H1 (cell line): ENCODE measurements around the gene RGS11. TPM values are rescaled to one million over a fixed set of nuclear protein-coding genes. Genes with fewer than 3 reads are reported as not detected.

Source experiments
- CTCF ChIA-PET: fragments of 300-600 bp; sonication (Branson Sonifier 250); formaldehyde crosslinking; loops from one replicate; lab custom pipeline; 2021; ENCODE audit not compliant: partially characterized antibody; lab: Charles Lee
- POLR2A ChIA-PET: fragments of 300-600 bp; sonication (Branson Sonifier 250); formaldehyde crosslinking; loops from one replicate; lab custom pipeline; 2021; ENCODE audit warnings: inconsistent platforms; ENCODE audit not compliant: partially characterized antibody; lab: Charles Lee
- DNase-seq, 2 experiments: peaks; one replicate each; pipeline versions ENCODE4 v3.0.0 to v3.0.0-alpha.2; 2010 to 2022; ENCODE audit warnings: low spot score in 2 of 2, low read depth in 1 of 2, mixed read lengths in 1 of 2
- FAIRE-seq: peaks from 2 replicates; lab custom pipeline; 2011; peaks lifted over from hg19 to GRCh38; lab: Jason Lieb, UNC
- H2AFZ ChIP-seq: 2 replicates; pipeline ENCODE4 v1.8.1; 2012; ENCODE audit warnings: low read length, inconsistent platforms
- H2AK5ac ChIP-seq: 2 replicates; pipeline ENCODE4 v1.6.1; 2013; ENCODE audit warnings: low read depth, low read length
- H2BK120ac ChIP-seq: replicated peaks from 2 replicates; pipeline ENCODE3; 2013; ENCODE audit warnings: low read depth, low read length, inconsistent platforms
- H2BK12ac ChIP-seq: 2 replicates; pipeline ENCODE4 v1.6.1; 2013; ENCODE audit warnings: low read depth, low read length
- H2BK15ac ChIP-seq: 2 replicates; pipeline ENCODE4 v1.6.1; 2013; ENCODE audit warnings: low read length
- H2BK20ac ChIP-seq: 2 replicates; pipeline ENCODE4 v1.6.1; 2013; ENCODE audit warnings: low read length
- H2BK5ac ChIP-seq: 2 replicates; pipeline ENCODE4 v1.6.1; 2013; ENCODE audit warnings: low read depth, low read length
- H3K14ac ChIP-seq: 2 replicates; pipeline ENCODE4 v1.6.1; 2013; ENCODE audit warnings: inconsistent platforms; ENCODE audit not compliant: insufficient read length
- H3K18ac ChIP-seq: 2 replicates; pipeline ENCODE4 v1.6.1; 2013; ENCODE audit warnings: low read length; ENCODE audit errors: extremely low read depth
- H3K23ac ChIP-seq: 2 replicates; pipeline ENCODE4 v1.6.1; 2013; ENCODE audit warnings: inconsistent platforms; ENCODE audit not compliant: insufficient read length
- H3K23me2 ChIP-seq: 2 replicates; pipeline ENCODE4 v1.6.1; 2013; ENCODE audit warnings: low read depth, low read length
- H3K27ac ChIP-seq: 2 replicates; pipeline ENCODE4 v1.6.1; 2011; ENCODE audit warnings: low read depth, low read length, inconsistent platforms
- H3K27me3 ChIP-seq, 4 experiments: replicated peaks in 1 of 4; 1 replicate in 1 of 4; 2 replicates in 3 of 4; pipeline versions ENCODE4 v1.6.1 to v1.8.1; 2011 to 2013; ENCODE audit warnings: low read length in 3 of 4, mild to moderate bottlenecking in 3 of 4, inconsistent platforms in 2 of 4, mixed read lengths in 2 of 4, moderate library complexity in 1 of 4; ENCODE audit not compliant: control insufficient read depth in 3 of 4, insufficient read depth in 3 of 4; ENCODE audit errors: extremely low read depth in 1 of 4
- H3K36me3 ChIP-seq, 4 experiments: 2 replicates each; pipeline versions ENCODE4 v1.6.1 to v1.8.1; 2011 to 2013; ENCODE audit warnings: mild to moderate bottlenecking in 4 of 4, low read length in 3 of 4, moderate library complexity in 2 of 4, control low read depth in 1 of 4, inconsistent platforms in 1 of 4; ENCODE audit not compliant: insufficient read depth in 4 of 4, control insufficient read depth in 2 of 4
- H3K4ac ChIP-seq: replicated peaks from 2 replicates; pipeline ENCODE3; 2013; ENCODE audit warnings: low read length, low read depth, mixed read lengths, inconsistent platforms; ENCODE audit not compliant: insufficient read length
- H3K4me1 ChIP-seq, 4 experiments: replicated peaks in 1 of 4; 1 replicate in 1 of 4; 2 replicates in 3 of 4; pipeline versions ENCODE4 v1.6.1 to v1.8.1; 2011 to 2013; ENCODE audit warnings: low read length in 3 of 4, inconsistent platforms in 2 of 4, mixed read lengths in 1 of 4; ENCODE audit not compliant: insufficient read depth in 4 of 4, control insufficient read depth in 3 of 4
- H3K4me2 ChIP-seq, 2 experiments: 2 replicates each; pipeline versions ENCODE4 v1.6.1 to v1.8.1; 2011 to 2013; ENCODE audit warnings: low read depth in 2 of 2, low read length in 2 of 2, control low read depth in 1 of 2, inconsistent platforms in 1 of 2, mild to moderate bottlenecking in 1 of 2; ENCODE audit not compliant: insufficient read depth in 1 of 2
- H3K4me3 ChIP-seq, 4 experiments: fragments of 200-600, 300-600 bp in 1 of 4; sonication (generic), shearing (Covaris generic), sonication (Bioruptor Twin) in 1 of 4; 2 replicates each; pipeline versions ENCODE4 v1.5.1 to v1.8.1; 2011 to 2016; ENCODE audit warnings: low read length in 4 of 4, low read depth in 3 of 4, control low read depth in 2 of 4, inconsistent platforms in 2 of 4, mild to moderate bottlenecking in 2 of 4, mixed read lengths in 1 of 4, moderate library complexity in 1 of 4; ENCODE audit not compliant: insufficient read depth in 2 of 4; ENCODE audit errors: extremely low read depth in 1 of 4
- H3K56ac ChIP-seq: replicated peaks from 2 replicates; pipeline ENCODE3; 2013; ENCODE audit warnings: low read depth, mild to moderate bottlenecking, mixed read lengths, low read length, inconsistent platforms; ENCODE audit not compliant: insufficient read length
- H3K79me1 ChIP-seq: 2 replicates; pipeline ENCODE4 v1.6.1; 2013; ENCODE audit warnings: low read depth, low read length, control low read depth
- H3K79me2 ChIP-seq, 2 experiments: 2 replicates each; pipeline versions ENCODE4 v1.6.1 to v1.8.1; 2012 to 2013; ENCODE audit warnings: low read length in 2 of 2, mild to moderate bottlenecking in 2 of 2, inconsistent platforms in 1 of 2; ENCODE audit not compliant: insufficient read depth in 2 of 2, control insufficient read depth in 1 of 2
- H3K9ac ChIP-seq, 4 experiments: replicated peaks in 1 of 4; 1 replicate in 1 of 4; 2 replicates in 3 of 4; pipeline versions ENCODE4 v1.6.1 to v1.8.1; 2011 to 2013; ENCODE audit warnings: low read depth in 3 of 4, low read length in 3 of 4, control low read depth in 2 of 4, mild to moderate bottlenecking in 2 of 4, moderate library complexity in 2 of 4, inconsistent platforms in 1 of 4; ENCODE audit errors: extremely low read depth in 1 of 4
- H3K9me3 ChIP-seq, 2 experiments: 2 replicates each; pipeline versions ENCODE4 v1.6.1 to v1.8.1; 2012 to 2013; ENCODE audit warnings: mild to moderate bottlenecking in 2 of 2, moderate library complexity in 2 of 2, control low read depth in 1 of 2, inconsistent platforms in 1 of 2, low read depth in 1 of 2, low read length in 1 of 2, mixed read lengths in 1 of 2; ENCODE audit not compliant: insufficient read depth in 2 of 2
- H4K20me1 ChIP-seq, 2 experiments: replicated peaks in 1 of 2; 2 replicates each; pipeline versions ENCODE3 to v1.8.1; 2011 to 2013; ENCODE audit warnings: inconsistent platforms in 2 of 2, low read length in 2 of 2, mild to moderate bottlenecking in 1 of 2; ENCODE audit not compliant: insufficient read depth in 2 of 2, control insufficient read depth in 1 of 2
- H4K5ac ChIP-seq: 2 replicates; pipeline ENCODE4 v1.6.1; 2013; ENCODE audit warnings: low read length, low read depth, mixed read lengths, inconsistent platforms; ENCODE audit not compliant: insufficient read length
- H4K8ac ChIP-seq: 2 replicates; pipeline ENCODE4 v1.8.0; 2013; ENCODE audit warnings: mild to moderate bottlenecking, moderate library complexity, low read length, inconsistent platforms; ENCODE audit not compliant: insufficient read depth; ENCODE audit errors: extremely low read depth
- H4K91ac ChIP-seq: replicated peaks from 2 replicates; pipeline ENCODE3; 2013; ENCODE audit warnings: low read length, mixed read lengths, inconsistent platforms; ENCODE audit not compliant: insufficient read length
- RXRA ChIP-seq: IDR thresholded peaks from 2 replicates; pipeline ENCODE4 v1.6.1; 2011; ENCODE audit warnings: low read depth, mild to moderate bottlenecking, low read length, moderate library complexity; ENCODE audit not compliant: insufficient read depth
- WGBS, 2 experiments: shearing (Covaris generic) in 1 of 2; methylation state at CpG; one replicate each; pipeline versions ENCODE4 v1.1.6 to v1.1.7; 2013 to 2015; ENCODE audit warnings: low lambda C conversion rate in 2 of 2, mixed read lengths in 2 of 2, inconsistent platforms in 1 of 2, low coverage in 1 of 2, missing lambda C conversion rate in 1 of 2; ENCODE audit not compliant: insufficient replicate concordance in 2 of 2, insufficient coverage in 1 of 2, insufficient read length in 1 of 2; ENCODE audit errors: extremely low coverage in 1 of 2, missing lambda C conversion rate in 1 of 2; 5-methylcytosine and 5-hydroxymethylcytosine counted together
- polyA plus RNA-seq, 7 experiments: library from polyadenylated mRNA; depleted of rRNA in 3 of 7; stranded (reverse) in 5 of 7; unstranded in 2 of 7; fragments of >200 nt in 5 of 7; fragments of 200-250 nt in 2 of 7; gene quantifications; 1 replicate in 5 of 7; 2 replicates in 1 of 7; 4 replicates in 1 of 7; pipeline versions ENCODE4 v1.2.1 to v1.2.3, GENCODE V29; 2011 to 2013; ENCODE audit warnings: missing spikeins in 2 of 7, mixed read lengths in 2 of 7
- total RNA-seq: library from RNA; stranded (reverse); fragmentation: NEBNext Ultra II Directional; extraction: Animal tissue kit (Norgen Biotek cat#: 25700); gene quantifications from 2 replicates; pipeline ENCODE4 v1.2.1, GENCODE V29; 2021

Gene RGS11
- total and polyA plus RNA-seq, 2 of the 8 experiments (the other 6 are each of a cell fraction or from before 2014, with no cell fraction given): 0.84 to 1.2 TPM

DNA sequence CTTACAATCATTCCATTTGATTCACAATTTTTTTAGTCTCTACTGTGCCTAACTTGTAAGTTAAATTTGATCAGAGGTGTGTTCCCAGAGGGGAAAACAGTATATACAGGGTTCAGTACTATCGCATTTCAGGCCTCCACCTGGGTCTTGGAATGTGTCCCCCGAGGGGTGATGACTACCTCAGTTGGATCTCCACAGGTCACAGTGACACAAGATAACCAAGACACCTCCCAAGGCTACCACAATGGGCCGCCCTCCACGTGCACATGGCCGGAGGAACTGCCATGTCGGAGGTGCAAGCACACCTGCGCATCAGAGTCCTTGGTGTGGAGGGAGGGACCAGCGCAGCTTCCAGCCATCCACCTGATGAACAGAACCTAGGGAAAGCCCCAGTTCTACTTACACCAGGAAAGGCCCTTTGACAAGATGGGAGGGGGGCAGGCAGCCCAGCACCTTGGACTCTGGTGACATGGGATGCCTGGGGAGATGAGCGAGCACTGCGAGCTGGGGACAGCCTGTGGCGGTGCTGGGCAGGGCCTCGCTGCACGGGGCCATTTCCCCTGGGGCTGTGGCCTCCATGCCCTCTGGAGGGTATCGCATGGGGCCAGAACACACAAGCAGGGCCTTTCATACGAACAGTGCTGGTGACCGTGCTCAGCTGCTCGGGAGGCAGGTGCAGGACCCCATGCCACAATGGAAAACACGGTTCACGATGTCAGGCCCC, 41.2 kb upstream of the RGS11 start:
- Histone ChIP-seq H3K4me2 (no peak overlapping the region), H4K20me1 (peaks cover 20 to 35% of the 10 kb centered on the region in 2 experiments), H3K79me1 (peaks cover 28% of the 10 kb centered on the region), H3K27ac (no peak overlapping the region), H3K36me3 (peaks cover 1 to 10% (median 7%) of the 10 kb centered on the region in 4 experiments; a peak in 6 of 8 replicates), H2BK5ac (no peak overlapping the region), H3K56ac (no peak overlapping the region), H3K27me3 (no peaks in the 10 kb centered on the region), H3K4ac (no peak overlapping the region), H2BK120ac (no peak overlapping the region), H3K23ac (no peak overlapping the region), H3K18ac (no peak overlapping the region), H2AFZ (no peak overlapping the region), H2BK12ac (no peak overlapping the region), H3K4me3 (no peak overlapping the region), H3K9ac (no peak overlapping the region), H3K9me3 (no peaks in the 10 kb centered on the region), H3K23me2 (no peaks in the 10 kb centered on the region), H4K8ac (0 out of 2 replicates have a peak overlapping the region, but pooled peaks have one; percentile 69), H3K14ac (no peak overlapping the region), H4K5ac (no peak overlapping the region), H4K91ac (no peak overlapping the region), H2BK15ac (no peak overlapping the region), H2AK5ac (no peak overlapping the region), H3K4me1 (peaks cover 0 to 11% (median 8%) of the 10 kb centered on the region in 4 experiments; a peak in 6 of 7 replicates), H3K79me2 (peaks cover 0 to 55% of the 10 kb centered on the region in 2 experiments; a peak in 2 of 4 replicates), H2BK20ac (no peak overlapping the region)
- ChIA-PET POLR2A (interaction anchor here (0.7 to 1.2 kb wide), 2 partner anchors 33 to 81 kb away, joined by 3 to 5 read pairs; no protein-coding TSS in a partner anchor), CTCF (interaction anchor here (1.0 to 5.2 kb wide), 6 partner anchors 8 to 89 kb away, joined by 3 to 46 read pairs (median 4); no protein-coding TSS in a partner anchor)
- WGBS, 2 experiments: 92% methylated on average over 19 of the region's 19 CpGs; no CpG with 5 or more reads in 1 of the 2 experiments
- DNase-seq (no peak), FAIRE-seq (no peak)
- no peak for TF ChIP-seq RXRA
